ENCODE measurements around the gene CTSK.

The CTSK gene

GRCh38 chr1:150751443-150751842 is 56.6 kb downstream of the CTSK start:
- no peak for DNase-seq

- DNase-seq = no peak
Observed at GRCh38 chr1:150749720-150750311, 58.2 kb downstream of the CTSK start.

- DNase-seq = no peak
Observed at GRCh38 chr1:150748878-150749719, 59.0 kb downstream of the CTSK start.

All from T1000 (cell line).